T-helper 2 cell treated with Interferon-gamma antibody and Interleukin-4, amounts not matched to agents 5 μg/mL and 100 μg/mL, for 36 hours (primary cell): ENCODE results near the gene MGMT.

Experiments used
- DNase-seq: peaks from one replicate; pipeline ENCODE4 v3.0.0; 2021; ENCODE audit warnings: low spot score
- H3K27ac Mint-ChIP-seq: one replicate; pipeline ENCODE4 v1.8.0; 2021; ENCODE audit warnings: mild to moderate bottlenecking, mixed read lengths
- H3K27me3 Mint-ChIP-seq: one replicate; pipeline ENCODE4 v1.8.0; 2021; ENCODE audit warnings: low read depth, mixed read lengths
- H3K36me3 Mint-ChIP-seq: one replicate; pipeline ENCODE4 v1.8.0; 2021; ENCODE audit warnings: low read depth, mixed read lengths
- H3K4me1 Mint-ChIP-seq: one replicate; pipeline ENCODE4 v1.8.0; 2021; ENCODE audit warnings: low read depth, mixed read lengths
- H3K4me3 Mint-ChIP-seq: one replicate; pipeline ENCODE4 v1.8.0; 2022; ENCODE audit warnings: mild to moderate bottlenecking, moderate library complexity, mixed read lengths
- H3K9me3 Mint-ChIP-seq: one replicate; pipeline ENCODE4 v1.8.0; 2021; ENCODE audit warnings: mixed read lengths

MGMT gene

GRCh38 chr10:129712000-129712399 is 245.0 kb downstream of the MGMT start:
- no peak overlapping the region for H3K4me3 Mint-ChIP-seq
- no peak overlapping the region for H3K27ac Mint-ChIP-seq
- no peak for DNase-seq
- H3K9me3 Mint-ChIP-seq, result no peaks in the 10 kb centered on the region
- no peaks in the 10 kb centered on the region for H3K4me1 Mint-ChIP-seq
- no peaks in the 10 kb centered on the region for H3K27me3 Mint-ChIP-seq
- H3K36me3 Mint-ChIP-seq, result no peaks in the 10 kb centered on the region

DNA sequence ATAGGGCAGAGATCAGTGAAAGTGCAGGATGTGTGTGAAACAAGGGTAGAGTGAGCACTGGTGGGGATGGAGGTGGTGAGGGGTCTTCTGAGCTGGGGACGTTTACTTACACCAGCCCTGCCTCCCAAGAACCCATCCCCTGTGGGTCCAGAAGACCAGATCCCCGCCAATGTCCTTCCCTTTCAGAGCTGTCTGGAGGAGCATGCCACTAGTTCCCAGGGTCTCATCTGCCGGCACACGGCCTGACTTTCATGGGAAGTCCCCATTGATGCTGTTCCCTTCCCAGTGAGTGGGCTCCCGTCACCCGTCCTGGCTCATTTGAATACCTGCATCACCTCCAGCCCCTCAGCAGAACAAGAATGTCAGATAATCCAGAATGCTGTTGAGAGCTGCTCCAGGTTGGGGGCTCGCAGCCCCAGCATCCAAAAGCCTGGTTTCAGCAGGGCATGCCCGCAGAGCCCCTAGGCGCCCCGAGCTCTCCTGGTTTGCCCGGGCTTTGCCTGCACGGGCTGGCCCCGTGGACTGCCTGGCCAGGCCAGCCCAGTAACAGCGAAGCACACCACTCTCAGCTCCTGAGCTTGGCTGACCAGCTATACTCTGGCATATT is 246.7 kb downstream of the MGMT start:
- Mint-ChIP-seq H3K27ac (no peak overlapping the region), H3K36me3 (no peaks in the 10 kb centered on the region), H3K4me3 (no peak overlapping the region), H3K4me1 (no peaks in the 10 kb centered on the region), H3K9me3 (no peaks in the 10 kb centered on the region), H3K27me3 (no peaks in the 10 kb centered on the region)
- no peak for DNase-seq

DNA sequence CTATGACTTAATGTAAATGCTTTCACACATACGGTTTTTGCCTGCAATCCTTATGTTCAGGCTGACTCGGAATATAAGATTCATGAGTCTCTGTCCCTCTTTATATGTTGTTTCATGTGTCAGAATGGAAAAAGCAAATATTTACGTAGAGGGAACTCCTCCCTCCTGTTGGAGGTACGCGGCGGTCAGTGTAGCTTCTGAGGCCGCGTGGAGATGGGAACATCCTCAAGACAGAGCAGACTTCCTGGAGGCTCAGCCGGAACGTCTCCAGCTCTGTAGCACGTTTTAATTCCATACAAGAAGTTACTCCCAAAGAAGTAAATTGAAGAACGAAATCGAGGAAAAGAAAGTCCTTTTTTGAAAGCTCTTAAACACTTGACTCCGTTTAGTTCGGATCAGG is 248.8 kb downstream of the MGMT start:
- Mint-ChIP-seq H3K4me1 (no peaks in the 10 kb centered on the region), H3K4me3 (no peak overlapping the region), H3K27me3 (no peaks in the 10 kb centered on the region), H3K36me3 (peaks cover 2% of the 10 kb centered on the region), H3K27ac (no peak overlapping the region), H3K9me3 (no peaks in the 10 kb centered on the region)
- no peak for DNase-seq

- no peaks in the 10 kb centered on the region for H3K9me3 Mint-ChIP-seq
- H3K27ac Mint-ChIP-seq, result no peak overlapping the region
- H3K4me1 Mint-ChIP-seq, result no peaks in the 10 kb centered on the region
- H3K27me3 Mint-ChIP-seq, result no peaks in the 10 kb centered on the region
- H3K36me3 Mint-ChIP-seq, result peaks cover 2% of the 10 kb centered on the region
- no peak overlapping the region for H3K4me3 Mint-ChIP-seq
- DNase-seq, result no peak
Observed at GRCh38 chr10:129716211-129716681, 249.2 kb downstream of the MGMT start.

DNA sequence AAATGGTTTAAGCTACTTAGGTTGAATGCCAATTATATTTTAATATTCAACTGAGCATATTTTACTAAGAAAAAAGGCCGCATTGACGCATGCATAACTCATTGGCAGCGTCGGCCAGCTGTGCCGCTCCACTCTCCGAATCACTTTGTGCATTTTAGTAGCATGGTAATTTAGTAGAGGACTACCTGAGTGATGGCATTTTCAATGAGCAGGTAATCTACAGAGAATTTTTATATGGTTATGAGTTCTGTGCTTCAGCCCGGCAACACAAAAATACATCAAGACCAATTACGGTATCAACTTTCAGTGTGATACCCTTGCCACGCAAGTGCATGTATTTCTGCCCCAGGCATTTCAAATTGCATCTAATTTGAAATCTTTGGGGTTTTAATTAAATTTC is 249.8 kb downstream of the MGMT start:
- H3K27ac Mint-ChIP-seq, result no peak overlapping the region
- H3K9me3 Mint-ChIP-seq, result no peaks in the 10 kb centered on the region
- no peaks in the 10 kb centered on the region for H3K27me3 Mint-ChIP-seq
- DNase-seq, result no peak
- H3K4me3 Mint-ChIP-seq, result no peak overlapping the region
- peaks cover 2% of the 10 kb centered on the region for H3K36me3 Mint-ChIP-seq
- H3K4me1 Mint-ChIP-seq, result no peaks in the 10 kb centered on the region

DNA sequence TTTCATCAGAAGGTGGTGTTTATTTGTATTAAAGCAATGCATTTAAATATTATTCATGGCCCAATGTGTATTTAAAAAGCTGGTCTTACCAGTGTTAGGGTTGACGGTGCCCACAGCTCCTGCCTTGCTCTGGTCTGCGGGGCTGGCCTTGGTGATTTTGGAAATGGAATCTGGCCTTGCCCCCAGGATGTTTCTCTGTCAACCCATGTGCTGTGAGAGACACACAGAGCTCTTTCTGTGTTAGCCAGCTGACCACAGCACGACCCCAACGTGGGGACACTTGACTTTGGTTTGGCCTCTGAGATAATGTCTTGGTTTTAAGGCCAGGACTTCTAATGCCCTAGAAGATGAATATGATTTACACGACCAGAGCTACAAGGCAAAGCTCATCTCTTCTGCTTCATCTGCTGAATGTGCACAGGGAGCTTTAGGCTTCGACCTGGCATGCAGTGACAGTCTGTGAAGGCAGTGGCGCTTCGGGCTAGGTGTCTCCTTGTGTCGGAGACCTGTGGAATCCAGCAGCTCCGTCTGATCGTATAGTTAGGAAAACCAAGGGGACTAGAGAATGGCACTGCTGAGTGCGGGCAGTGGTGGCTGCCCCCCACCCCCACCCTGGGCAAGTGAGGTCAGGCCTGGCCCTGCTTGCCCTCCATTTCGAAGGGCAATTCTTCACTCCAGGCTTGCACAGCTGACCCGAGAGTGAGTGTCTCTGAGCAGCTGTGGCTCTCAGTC is 250.9 kb downstream of the MGMT start:
- peaks cover 2% of the 10 kb centered on the region for H3K36me3 Mint-ChIP-seq
- H3K27ac Mint-ChIP-seq, result no peak overlapping the region
- peaks cover 3% of the 10 kb centered on the region for H3K9me3 Mint-ChIP-seq
- no peaks in the 10 kb centered on the region for H3K4me1 Mint-ChIP-seq
- DNase-seq, result no peak
- H3K4me3 Mint-ChIP-seq, result no peak overlapping the region
- H3K27me3 Mint-ChIP-seq, result no peaks in the 10 kb centered on the region

DNA sequence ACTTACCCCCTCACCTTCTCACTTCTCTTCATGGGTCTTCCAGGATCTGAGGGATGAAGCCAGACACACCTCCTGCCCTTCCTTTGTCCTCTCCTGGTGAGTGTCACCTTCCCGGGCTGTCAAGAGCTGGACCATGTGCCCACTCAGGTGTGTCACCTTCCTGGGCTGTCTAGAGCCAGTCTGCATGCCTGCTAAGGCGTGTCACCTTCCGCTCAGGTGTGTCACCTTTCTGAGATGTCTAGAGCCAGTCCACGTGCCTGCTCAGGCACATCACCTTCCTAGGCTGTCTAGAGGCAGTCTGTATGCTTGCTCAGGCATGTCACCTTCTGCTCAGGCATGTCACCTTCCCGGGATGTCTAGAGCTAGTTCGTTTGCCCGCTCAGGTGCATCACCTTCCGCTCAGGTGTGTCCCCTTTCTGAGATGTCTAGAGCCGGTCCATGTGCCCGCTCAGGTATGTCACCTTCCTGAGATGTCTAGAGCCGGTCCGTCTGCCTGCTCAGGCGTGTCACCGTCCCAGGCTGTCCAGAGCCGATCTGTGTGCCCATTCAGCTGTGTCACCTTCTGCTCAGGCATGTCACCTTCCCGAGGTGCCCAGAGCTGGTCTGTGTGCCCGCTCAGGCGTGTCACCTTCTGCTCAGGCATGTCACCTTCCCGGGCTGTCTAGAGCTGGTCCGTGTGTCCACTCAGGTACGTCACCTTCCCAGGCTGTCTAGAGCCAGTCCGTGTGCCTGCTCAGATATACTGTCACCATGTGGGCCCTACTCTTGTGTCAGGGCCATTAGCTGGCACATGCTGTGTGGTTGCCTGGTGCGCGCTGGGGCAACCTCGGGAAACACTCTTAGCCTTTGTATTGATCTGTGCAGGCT is 251.7 kb downstream of the MGMT start:
- Mint-ChIP-seq H3K27me3 (no peaks in the 10 kb centered on the region), H3K36me3 (peaks cover 2% of the 10 kb centered on the region), H3K4me1 (no peaks in the 10 kb centered on the region), H3K4me3 (no peak overlapping the region), H3K9me3 (peaks cover 3% of the 10 kb centered on the region), H3K27ac (no peak overlapping the region)
- DNase-seq, result no peak

- no peak for DNase-seq
- no peaks in the 10 kb centered on the region for H3K4me1 Mint-ChIP-seq
- no peaks in the 10 kb centered on the region for H3K27me3 Mint-ChIP-seq
- no peak overlapping the region for H3K27ac Mint-ChIP-seq
- peaks cover 5% of the 10 kb centered on the region for H3K9me3 Mint-ChIP-seq
- H3K4me3 Mint-ChIP-seq, result no peak overlapping the region
- H3K36me3 Mint-ChIP-seq, result peaks cover 2% of the 10 kb centered on the region
Observed at GRCh38 chr10:129719415-129719739, 252.3 kb downstream of the MGMT start.

DNA sequence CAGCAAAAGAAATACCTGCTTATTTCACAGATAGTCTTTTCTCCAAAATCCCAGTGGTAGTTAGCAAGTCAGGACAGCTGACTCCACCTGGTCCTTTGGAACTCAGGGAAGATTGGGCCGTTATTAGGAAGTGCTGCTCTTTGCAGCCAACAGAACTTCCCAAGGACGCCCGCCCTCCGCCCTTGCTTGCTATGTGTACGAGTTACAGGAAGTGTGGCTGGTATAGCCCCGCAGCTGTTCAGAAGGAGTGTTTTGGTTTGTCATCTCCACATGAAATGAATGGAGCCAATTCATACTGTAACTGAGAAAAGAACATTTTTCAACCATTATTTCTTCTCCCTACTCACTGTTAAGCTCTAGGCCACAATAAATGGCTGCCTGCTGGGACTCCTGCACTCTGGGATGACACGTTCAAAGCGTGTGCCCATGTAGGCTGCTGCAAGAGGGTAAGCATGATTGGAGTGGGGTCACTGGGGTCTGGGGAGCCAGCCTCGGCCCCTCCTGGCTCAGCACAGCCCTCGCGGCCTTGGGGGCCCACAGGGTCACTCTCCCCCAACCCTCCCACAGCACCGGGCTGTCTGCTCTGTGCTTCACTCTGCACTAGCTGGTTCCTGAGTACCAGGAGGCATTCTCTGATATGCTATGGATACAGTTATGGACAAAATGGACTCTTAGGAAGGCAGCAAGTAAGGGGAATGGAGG is 253.0 kb downstream of the MGMT start:
- no peak for DNase-seq
- Mint-ChIP-seq H3K4me3 (no peak overlapping the region), H3K9me3 (peaks cover 8% of the 10 kb centered on the region), H3K27me3 (no peaks in the 10 kb centered on the region), H3K36me3 (peaks cover 2% of the 10 kb centered on the region), H3K4me1 (no peaks in the 10 kb centered on the region), H3K27ac (no peak overlapping the region)

DNA sequence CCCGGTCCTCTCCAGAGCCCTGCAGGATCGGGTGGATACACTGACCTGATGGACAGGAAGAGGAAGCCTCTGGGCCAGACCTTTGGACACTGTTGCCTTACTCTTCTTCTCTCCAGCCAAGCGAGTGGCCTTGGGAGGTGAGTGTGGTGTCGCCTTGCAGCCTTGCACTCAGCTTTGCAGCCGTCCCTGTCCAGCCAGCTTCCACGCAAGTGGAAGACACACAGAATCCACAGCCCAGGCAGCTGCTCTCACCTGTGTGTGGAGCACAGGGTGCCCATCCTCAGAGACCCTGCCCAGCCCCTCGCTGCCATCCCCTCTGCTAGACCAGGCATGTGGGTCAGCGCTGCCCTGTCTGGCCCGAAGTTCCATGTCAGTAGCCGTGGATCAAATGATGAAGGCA is 258.0 kb downstream of the MGMT start:
- H3K4me3 Mint-ChIP-seq, result no peak overlapping the region
- peaks cover 31% of the 10 kb centered on the region for H3K9me3 Mint-ChIP-seq
- no peaks in the 10 kb centered on the region for H3K36me3 Mint-ChIP-seq
- H3K4me1 Mint-ChIP-seq, result no peaks in the 10 kb centered on the region
- no peak overlapping the region for H3K27ac Mint-ChIP-seq
- H3K27me3 Mint-ChIP-seq, result no peaks in the 10 kb centered on the region
- no peak for DNase-seq

GRCh38 chr10:129725482-129725881 is 258.4 kb downstream of the MGMT start:
- no peaks in the 10 kb centered on the region for H3K4me1 Mint-ChIP-seq
- H3K36me3 Mint-ChIP-seq, result no peaks in the 10 kb centered on the region
- H3K27me3 Mint-ChIP-seq, result no peaks in the 10 kb centered on the region
- no peak overlapping the region for H3K4me3 Mint-ChIP-seq
- H3K9me3 Mint-ChIP-seq, result peaks cover 31% of the 10 kb centered on the region
- DNase-seq, result no peak
- H3K27ac Mint-ChIP-seq, result no peak overlapping the region

- peaks cover 36% of the 10 kb centered on the region for H3K9me3 Mint-ChIP-seq
- H3K27ac Mint-ChIP-seq, result no peak overlapping the region
- H3K4me3 Mint-ChIP-seq, result no peak overlapping the region
- no peaks in the 10 kb centered on the region for H3K36me3 Mint-ChIP-seq
- H3K4me1 Mint-ChIP-seq, result no peaks in the 10 kb centered on the region
- no peaks in the 10 kb centered on the region for H3K27me3 Mint-ChIP-seq
- no peak for DNase-seq
Observed at GRCh38 chr10:129725890-129726631, 259.0 kb downstream of the MGMT start.

- H3K27me3 Mint-ChIP-seq, result no peaks in the 10 kb centered on the region
- no peak overlapping the region for H3K4me3 Mint-ChIP-seq
- H3K9me3 Mint-ChIP-seq, result peaks cover 36% of the 10 kb centered on the region
- no peaks in the 10 kb centered on the region for H3K36me3 Mint-ChIP-seq
- no peak overlapping the region for H3K27ac Mint-ChIP-seq
- DNase-seq, result no peak
- H3K4me1 Mint-ChIP-seq, result no peaks in the 10 kb centered on the region
Observed at GRCh38 chr10:129727071-129727470, 260.0 kb downstream of the MGMT start.
